Measurements from ENCODE around the gene BMPR2.
"Not testable (repeated sequence)": the region's sequence is repeated elsewhere in the genome, so short reads cannot be mapped to it uniquely, and the experiment has no call there.

BMPR2 gene

DNA sequence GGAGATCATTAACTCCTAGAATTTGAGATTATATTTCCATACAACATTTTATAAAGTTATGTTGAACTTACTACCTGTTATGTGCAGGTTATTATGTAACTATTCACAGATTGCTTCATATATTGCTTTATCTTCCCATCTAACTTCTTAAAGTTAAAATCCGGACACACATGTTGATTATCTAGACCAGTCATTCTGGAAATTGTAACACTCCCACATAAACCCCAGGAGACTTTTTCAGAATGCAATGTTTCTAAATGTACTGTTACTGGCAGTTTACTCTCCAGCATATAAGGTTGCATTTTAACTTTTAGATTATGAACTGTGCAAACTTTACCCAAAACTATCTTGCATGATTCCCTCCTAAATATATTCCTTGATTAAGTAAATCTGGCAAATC is 188.1 kb downstream of the BMPR2 start:
- DNase-seq: no peak
- in situ Hi-C loops (cut with HindIII; ENCODE audit: low pct_ligation_motif_present, low pct_unique_long_range_greater_than_20kb, low sequenced_read_pairs): no loop called here

DNA sequence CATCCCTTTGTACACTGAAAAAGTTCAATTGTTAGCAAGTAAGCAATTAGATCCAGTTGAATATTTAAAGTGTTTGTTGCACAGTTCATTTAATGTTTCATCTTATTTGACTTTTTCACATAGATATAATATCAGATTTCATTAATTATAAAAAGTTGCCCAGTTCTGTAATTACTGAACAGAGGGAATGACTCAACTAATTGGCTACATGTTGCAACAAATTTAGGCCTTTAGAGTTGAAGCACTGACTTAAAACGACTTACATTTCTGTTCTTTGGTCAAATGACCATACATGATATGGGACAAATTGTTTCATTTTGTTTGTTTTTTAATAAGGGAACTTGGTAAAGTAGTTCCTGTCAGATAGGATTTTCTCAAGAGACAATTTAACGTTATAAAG is 190.2 kb downstream of the BMPR2 start:
- in situ Hi-C loops (cut with HindIII; ENCODE audit: low pct_ligation_motif_present, low pct_unique_long_range_greater_than_20kb, low sequenced_read_pairs): no loop called here
- no peak for DNase-seq

DNA sequence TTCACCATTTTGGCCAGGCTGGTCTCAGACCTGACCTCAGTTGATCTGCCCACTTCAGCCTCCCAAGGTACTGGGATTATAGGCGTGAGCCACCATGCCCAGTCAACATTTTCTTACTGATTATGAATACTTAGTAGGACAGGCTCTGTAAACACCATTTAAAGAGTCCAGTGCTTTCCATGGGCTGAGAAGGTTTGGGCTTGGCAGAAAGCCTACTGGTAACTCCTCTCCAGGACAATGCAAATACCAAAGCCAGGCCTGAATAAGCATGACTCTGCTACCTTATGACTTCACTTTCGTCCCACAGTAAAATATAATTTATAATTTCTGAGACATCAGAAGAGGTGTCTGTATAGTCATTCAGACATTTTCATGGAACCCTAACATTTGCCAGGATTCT is 198.4 kb downstream of the BMPR2 start:
- in situ Hi-C loops (cut with HindIII; ENCODE audit: low pct_ligation_motif_present, low pct_unique_long_range_greater_than_20kb, low sequenced_read_pairs): no loop called here

DNA sequence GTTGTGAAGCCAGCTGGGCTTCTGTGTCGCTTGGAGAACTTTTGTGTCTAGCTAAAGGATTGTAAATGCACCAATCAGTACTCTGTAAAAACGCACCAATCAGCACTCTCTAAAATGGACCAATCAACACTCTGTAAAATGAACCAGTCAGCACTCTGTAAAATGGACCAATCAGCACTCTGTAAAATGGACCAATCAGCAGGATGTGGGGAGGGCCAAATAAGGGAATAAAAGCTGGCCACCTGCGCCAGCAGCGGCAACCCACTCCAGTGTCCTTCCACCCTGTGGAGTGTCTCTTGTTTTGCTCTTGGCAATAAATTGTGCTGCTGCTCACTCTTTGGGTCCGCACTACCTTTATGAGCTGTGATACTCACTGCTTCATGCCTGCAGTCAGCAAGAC is 199.1 kb downstream of the BMPR2 start:
- DNase-seq; in situ Hi-C loops (cut with HindIII; ENCODE audit: low pct_ligation_motif_present, low pct_unique_long_range_greater_than_20kb, low sequenced_read_pairs): not testable (repeated sequence)

More for the DNA sequence above, 198.4 kb downstream of the BMPR2 start:
- no peak for DNase-seq

DNA sequence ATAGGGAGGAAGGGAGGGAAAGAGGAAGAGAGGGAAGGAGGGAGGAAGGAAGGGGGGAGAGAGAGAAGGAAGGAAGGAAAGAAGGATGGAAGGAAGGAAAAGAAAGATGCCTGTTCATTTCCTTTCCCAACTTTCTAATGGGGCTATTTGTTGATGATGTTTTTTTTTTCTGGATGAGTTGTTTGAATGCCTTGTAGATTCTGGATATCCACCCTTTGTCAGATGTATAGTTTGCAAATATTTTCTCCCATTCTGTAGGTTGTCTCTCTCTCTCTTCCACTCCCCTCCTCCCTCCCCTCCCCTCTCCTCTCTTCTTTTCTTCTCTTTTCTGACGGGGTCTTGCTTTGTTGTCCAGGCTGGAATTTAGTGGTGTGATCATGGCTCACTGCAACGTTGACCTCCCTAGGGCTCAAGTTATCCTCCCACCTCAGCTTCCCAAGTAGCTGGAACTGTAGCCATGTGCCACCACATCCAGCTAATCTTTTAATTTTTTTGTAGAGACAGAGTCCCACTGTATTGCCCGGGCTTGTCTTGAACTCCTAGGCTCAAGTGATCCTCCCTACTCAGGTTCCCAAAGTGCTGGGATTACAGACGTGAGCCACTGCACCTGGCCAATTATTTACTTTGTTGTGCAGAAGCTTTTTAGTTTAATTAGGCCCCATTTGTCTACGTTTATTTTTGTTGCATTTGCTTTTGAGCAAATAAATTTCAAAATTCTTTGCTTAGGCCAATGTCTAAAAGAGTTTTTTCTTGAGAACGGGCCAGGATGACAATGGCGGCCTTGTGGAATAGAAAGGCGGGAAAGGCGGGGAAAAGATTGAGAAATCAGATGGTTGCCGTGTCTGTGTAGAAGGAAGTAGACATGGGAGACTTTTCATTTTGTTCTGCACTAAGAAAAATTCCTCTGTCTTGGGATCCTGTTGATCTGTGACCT is 201.4 kb downstream of the BMPR2 start:
- no peak for DNase-seq
- in situ Hi-C loops (cut with HindIII; ENCODE audit: low pct_ligation_motif_present, low pct_unique_long_range_greater_than_20kb, low sequenced_read_pairs): no loop called here

DNA sequence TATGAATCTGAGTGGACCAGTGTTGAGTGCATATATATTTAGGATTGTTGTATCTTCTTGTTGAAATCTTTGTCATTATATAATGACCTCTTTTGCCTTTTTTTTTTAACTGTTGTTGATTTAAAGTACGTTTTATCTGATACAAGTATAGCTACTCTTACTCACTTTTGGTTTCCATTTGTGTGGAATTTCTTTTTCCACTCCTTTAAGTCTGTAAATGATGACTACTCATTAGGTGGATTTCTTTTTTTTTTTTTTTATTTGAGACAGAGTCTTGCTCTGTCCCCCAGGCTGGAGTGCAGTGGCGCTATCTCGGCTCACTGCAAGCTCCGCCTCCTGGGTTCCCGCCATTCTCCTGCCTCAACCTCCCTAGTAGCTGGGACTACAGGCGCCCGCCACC is 206.7 kb downstream of the BMPR2 start:
- DNase-seq; in situ Hi-C loops (cut with HindIII; ENCODE audit: low pct_ligation_motif_present, low pct_unique_long_range_greater_than_20kb, low sequenced_read_pairs): not testable (repeated sequence)

DNA sequence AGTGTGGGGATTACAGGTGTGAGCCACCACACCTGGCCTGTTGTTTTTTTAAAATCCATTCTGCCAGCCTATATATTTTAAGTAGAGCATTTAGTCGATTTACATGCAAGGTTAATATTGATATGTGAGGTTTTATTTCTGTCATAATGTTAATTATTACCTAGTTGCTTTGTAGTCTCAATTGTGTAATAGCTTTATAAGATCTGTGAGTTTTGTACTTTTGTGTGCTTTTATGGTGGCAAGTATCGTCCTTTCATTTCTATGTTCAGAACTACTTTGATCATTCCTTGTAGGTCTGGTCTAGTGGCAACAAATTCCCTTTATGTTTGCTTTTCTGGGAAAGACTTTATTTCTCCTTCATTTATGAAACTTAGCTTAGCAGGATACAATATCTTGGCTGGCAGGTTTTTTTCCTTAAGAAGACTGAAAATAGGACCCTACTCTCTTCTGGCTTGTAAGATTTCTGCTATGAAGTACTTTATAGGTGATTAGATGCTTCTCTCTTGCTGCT is 207.6 kb downstream of the BMPR2 start:
- in situ Hi-C loops (cut with HindIII; ENCODE audit: low pct_ligation_motif_present, low pct_unique_long_range_greater_than_20kb, low sequenced_read_pairs): no loop called here
- no peak for DNase-seq

DNA sequence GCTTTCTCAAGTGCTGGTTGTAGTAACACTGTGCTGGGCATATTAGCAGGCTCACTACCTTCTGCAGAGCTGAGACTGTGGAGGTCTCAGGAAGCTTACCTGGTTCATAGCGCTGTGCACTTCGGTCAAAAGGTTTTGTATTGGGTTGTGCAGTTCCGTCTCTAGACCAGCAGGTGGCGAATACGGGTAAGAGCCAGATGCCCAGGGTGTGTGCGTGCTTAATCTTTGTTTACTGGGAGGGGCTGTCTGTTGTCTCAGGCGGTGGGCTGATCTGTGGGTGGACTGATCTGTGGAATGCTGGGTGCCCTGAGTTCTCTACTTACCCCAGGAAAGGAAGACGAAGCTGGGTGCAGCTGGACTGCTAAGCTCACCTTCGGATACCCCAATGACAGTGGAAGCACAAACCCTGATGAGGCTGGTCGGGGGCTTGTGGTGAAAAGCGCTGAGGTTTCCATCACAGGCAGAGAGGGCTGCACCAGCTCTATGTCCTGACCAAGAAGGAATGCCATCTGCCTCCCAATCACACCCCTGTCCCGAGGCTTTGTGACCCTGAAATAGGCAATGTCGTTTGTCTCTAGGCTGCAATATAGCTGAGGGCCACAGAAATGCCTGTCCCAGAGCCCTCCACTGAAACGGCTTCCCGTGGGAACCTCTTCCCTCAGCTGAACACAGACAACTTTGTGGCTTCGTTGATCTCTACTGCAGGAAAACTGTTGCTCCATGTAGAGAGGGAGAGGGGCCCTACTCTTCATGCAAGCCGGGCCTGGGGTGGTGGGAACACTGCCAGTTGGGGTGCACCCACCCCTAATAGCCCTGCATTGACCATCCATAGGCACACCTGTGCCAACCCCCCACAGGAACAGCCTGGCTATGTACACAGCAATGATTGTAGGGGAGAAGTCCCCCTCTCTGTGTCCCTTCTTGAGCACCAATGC is 212.8 kb downstream of the BMPR2 start:
- peak; percentile 85 for DNase-seq

DNA sequence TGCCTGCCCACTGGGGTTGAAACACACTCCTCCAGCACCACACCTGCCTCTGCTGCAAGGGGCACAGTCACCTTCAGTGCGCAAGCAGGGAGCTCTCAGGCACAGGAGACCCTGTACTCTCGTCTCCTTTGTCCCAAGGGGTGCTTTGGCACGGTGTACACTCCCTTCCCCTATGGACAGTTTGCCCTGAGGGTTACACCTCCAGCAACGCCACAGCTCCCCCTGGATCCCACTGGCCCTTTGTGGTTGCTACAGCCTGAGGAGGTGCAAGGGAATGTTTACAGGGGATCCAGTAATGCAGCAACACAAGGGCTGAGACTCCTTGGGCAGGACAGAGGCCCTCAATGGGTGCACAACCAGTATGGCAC is 213.4 kb downstream of the BMPR2 start:
- DNase-seq: no peak
- in situ Hi-C loops (cut with HindIII; ENCODE audit: low pct_ligation_motif_present, low pct_unique_long_range_greater_than_20kb, low sequenced_read_pairs): no loop called here

More for the DNA sequence above, 212.8 kb downstream of the BMPR2 start:
- in situ Hi-C loops (cut with HindIII; ENCODE audit: low pct_ligation_motif_present, low pct_unique_long_range_greater_than_20kb, low sequenced_read_pairs): no loop called here

DNA sequence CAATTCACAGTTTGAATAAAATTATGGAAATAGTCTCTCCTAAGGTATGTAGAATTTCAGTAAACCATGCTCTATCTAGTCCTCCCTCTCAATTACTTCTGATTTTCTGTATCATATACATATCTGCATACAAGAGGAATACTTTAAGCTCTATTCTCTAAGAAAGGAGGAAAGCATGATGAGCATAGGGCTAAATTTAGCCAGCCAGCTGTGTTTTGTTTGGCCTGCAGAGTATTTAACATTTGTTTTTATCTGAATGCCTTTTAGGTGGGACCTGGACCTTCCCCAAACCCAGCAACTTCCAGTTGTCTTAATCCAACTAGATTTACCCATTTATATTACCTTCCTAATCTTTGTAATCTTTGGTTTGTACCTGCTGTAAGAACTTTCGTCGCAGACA is 216.4 kb downstream of the BMPR2 start:
- in situ Hi-C loops (cut with HindIII; ENCODE audit: low pct_ligation_motif_present, low pct_unique_long_range_greater_than_20kb, low sequenced_read_pairs): no loop called here

DNA sequence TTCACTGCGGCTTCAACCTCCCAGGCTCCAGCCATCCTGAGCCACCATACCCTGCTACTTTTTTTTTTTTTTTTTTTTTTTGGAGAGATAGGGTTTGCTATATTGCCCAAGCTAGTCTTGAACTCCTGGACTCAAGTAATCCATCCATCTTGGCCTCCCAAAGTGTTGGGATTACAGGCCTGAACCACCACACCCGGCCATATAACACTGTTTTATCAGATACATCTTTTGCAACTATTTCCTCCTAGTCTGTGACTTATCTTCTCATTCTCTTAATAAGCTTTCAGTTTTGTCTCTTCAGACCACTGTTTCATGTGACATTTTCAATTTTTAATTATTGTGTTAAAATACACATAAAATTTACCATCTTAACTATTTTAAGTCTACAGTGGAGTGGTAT is 223.0 kb downstream of the BMPR2 start:
- DNase-seq: no peak
- in situ Hi-C loops (cut with HindIII; ENCODE audit: low pct_ligation_motif_present, low pct_unique_long_range_greater_than_20kb, low sequenced_read_pairs): no loop called here

More for the DNA sequence above, 216.4 kb downstream of the BMPR2 start:
- DNase-seq: no peak

DNA sequence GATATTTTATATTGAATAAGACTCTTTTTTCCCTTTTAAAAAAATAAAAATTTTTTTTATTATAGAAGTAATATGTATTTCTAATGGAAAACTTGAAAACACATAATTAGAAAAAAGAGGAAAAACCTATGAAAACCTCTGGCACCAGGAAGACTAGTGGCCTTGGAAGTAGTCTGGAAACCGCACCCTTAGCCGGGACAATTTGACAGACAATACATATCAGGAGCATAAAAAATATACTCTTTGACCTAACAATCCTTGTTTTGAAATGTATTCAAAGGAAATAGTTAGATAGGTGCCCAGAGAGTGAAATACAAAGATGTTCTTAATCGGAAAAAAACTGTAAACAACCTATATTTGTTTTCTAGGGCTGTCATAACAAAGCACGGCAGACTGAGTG is 223.8 kb downstream of the BMPR2 start:
- in situ Hi-C loops (cut with HindIII; ENCODE audit: low pct_ligation_motif_present, low pct_unique_long_range_greater_than_20kb, low sequenced_read_pairs): no loop called here
- no peak for DNase-seq

DNA sequence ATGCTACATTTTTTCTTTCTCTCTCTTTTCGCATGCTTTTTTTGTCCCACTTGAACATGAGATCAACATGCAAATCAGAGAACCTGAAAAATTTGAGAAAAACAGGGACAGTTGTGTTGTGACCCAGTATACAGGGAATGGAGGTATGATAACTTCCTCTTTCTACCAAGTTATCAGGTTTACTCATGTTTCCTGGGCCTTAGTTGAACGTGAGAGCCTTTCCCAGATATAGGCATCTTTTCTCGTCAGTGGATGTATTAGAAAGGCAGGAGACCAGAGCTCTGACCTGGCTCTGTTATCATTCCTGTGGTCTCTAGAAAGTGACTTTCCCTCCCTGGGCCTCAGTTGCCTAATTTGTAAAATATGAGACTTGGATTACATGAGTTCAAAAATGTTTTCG is 228.6 kb downstream of the BMPR2 start:
- in situ Hi-C loops (cut with HindIII; ENCODE audit: low pct_ligation_motif_present, low pct_unique_long_range_greater_than_20kb, low sequenced_read_pairs): no loop called here

DNA sequence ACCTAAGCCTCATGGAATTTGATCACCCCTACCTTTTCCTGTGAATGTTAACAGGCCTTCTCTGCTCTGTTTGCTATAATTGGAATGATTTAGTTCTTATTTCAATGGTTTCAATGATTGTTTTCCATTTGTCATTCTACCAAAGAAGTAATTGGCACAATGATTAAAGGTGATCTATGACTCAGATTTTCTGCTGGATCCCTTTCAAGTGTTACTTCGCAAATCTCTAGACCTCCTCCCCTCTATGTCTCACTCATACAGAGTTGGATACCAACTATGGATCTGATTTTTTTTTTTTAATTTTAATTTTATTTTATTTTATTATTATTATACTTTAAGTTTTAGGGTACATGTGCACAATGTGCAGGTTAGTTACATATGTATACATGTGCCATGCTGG is 229.0 kb downstream of the BMPR2 start:
- in situ Hi-C loops (cut with HindIII; ENCODE audit: low pct_ligation_motif_present, low pct_unique_long_range_greater_than_20kb, low sequenced_read_pairs): no loop called here
- DNase-seq: no peak

More for the DNA sequence above, 228.6 kb downstream of the BMPR2 start:
- DNase-seq: no peak

DNA sequence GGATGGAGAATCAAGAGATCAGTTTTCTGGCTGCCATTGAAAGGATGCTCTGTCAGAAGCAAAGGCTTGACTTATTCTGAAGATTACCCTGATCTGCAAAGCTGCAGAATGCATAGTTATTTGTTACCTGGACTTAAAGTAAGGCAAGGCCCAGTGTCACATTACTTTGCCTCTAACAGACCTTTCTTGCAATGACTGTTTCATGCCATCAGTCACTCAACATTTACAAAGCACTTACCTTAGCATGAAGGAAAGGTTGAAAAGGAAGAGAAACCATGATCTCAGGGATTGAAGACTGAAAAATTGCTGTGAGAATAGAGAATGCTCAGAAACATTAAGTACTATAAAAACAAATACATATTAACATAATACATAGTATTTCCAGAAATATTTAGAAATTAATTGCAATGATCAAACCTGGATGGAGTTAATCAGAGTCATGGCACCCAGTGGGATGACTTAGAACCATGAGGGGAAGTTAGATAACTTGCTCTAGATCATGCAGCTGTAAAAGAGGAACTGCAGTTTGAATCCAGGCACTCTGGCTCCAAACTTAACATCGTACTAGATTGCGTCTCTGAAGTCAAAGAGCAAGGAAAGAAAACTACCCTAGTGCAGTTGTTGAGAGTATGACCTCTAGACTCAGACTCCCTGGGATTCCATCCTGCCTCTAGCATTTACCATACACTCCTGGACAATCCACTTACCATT is 232.2 kb downstream of the BMPR2 start:
- in situ Hi-C loops (cut with HindIII; ENCODE audit: low pct_ligation_motif_present, low pct_unique_long_range_greater_than_20kb, low sequenced_read_pairs): no loop called here
- DNase-seq: no peak

DNA sequence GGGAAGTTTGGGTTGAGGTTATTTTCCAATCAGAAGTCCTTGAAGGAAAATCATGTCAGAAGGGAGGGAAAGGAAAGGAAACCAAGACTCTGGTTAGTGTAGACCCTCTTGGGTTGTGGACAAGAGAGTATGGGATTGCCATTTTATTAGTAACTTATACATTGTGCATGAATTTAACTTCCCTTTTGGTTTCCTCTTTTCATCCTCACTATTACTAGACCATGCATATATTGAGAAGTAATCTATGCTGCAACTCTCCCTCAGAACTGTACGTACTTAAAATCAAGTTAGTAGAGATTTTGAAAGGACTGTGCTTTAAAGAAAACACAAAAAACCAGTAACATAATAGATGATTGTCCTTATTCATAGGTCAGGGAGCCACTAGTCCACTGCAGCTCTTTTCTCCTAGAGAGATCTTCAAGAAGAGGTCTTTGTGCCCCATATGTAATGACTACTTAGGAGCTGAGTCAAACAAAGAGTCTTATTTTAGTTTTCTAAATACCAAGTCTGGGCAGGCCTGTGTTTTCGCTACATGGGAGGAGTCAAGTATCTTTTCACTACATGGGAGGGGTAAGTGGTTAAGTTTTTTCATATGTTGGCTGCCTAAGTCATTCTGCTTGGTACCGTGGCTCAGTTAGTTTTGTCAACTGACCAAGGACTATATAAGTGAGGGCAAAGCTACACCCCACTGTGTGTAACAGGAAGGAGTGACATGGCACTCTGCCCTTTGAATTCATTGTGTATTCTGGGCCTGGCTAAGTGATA is 233.4 kb downstream of the BMPR2 start:
- no peak for DNase-seq
- in situ Hi-C loops (cut with HindIII; ENCODE audit: low pct_ligation_motif_present, low pct_unique_long_range_greater_than_20kb, low sequenced_read_pairs): no loop called here

DNA sequence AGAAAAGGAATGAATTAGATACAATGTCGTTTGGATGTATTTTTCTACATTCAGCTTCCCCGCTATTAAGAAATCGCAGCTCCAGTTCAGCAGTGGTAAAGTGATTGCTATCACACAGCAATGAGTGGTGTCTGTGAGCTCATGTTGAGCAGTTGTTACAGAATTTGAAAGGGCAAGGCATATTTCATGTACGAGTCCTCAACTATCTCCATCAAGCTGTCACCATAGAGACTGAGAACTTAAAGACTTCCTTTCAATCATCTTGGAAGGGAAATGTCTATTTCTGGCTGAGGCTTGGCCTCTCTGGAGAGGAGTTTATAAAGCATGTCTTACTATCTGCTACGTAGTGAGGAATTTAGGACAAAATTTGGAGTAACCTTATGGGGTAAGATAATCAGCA is 234.3 kb downstream of the BMPR2 start:
- in situ Hi-C loops (cut with HindIII; ENCODE audit: low pct_ligation_motif_present, low pct_unique_long_range_greater_than_20kb, low sequenced_read_pairs): no loop called here
- no peak for DNase-seq

DNA sequence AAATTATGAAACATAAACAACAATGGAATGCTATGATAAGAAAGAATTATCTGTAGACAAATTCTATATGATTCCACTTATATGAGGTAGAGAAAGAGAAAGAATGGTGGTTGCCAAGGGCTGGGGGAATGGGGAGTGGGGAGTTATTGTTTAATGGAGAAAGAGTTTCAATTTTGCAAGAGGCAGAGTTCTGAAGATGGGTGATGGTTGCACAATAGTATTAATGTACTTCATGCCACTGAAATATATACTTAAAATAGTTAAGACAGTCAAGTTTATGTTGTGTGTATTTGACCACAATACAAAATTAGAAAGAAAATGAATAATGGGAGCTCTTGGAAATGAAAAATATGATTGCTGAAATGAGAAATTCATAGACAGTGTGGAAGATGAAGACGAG is 236.0 kb downstream of the BMPR2 start:
- no peak for DNase-seq
- in situ Hi-C loops (cut with HindIII; ENCODE audit: low pct_ligation_motif_present, low pct_unique_long_range_greater_than_20kb, low sequenced_read_pairs): no loop called here

Measured in ACHN (cell line).